B cell (primary cell): ENCODE measurements around the gene MEOX2.

Experiments
- EZH2 ChIP-seq: IDR thresholded peaks from 2 replicates; pipeline ENCODE4 v1.6.1; 2012; ENCODE audit warnings: borderline replicate concordance, low read depth, mild to moderate bottlenecking, moderate library complexity, low read length; ENCODE audit not compliant: insufficient read depth, poor library complexity, severe bottlenecking
- TF ChIP-seq, protein P1 (sequence below): fragments of 200-600 bp; IDR thresholded peaks from one replicate; pipeline ENCODE4 v1.8.0; 2022; ENCODE audit warnings: antibody characterized with exemption, mild to moderate bottlenecking

DNA sequence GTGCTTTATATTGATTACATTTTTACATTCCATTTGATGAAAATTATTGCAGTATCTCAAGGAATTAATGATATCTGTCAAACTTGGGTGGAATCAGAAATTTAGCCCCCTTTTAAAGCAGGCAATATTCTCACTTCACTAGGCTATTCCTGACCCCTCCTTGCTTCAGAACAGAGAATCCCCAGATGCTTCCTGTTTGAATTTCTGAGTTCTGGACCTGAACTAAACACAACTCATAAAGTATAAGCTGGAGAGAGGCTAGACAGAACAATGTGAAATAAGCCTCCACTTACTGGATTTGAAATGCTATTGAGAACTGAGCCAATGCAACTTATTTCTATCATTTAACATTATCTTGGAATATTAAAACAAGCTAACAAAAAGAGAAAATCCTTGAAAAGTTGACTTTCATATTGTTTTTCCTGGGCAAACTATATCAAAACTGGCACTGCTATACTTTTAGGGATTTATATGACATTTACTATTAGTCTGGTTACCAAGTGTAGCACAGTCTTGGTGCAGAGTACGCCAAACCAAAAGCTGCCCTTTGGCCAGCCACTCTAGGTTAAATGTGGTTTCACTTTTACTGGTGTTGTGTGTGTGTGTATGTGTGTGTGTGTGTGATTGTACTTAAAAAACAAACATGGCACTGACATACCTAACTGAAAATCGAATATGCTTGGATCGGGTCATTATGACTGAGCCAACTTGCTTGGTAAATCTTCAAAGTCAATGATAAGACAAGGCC is 105.7 kb downstream of the MEOX2 start:
- TF ChIP-seq EZH2 = no peak
- TF ChIP-seq, protein P1, sequence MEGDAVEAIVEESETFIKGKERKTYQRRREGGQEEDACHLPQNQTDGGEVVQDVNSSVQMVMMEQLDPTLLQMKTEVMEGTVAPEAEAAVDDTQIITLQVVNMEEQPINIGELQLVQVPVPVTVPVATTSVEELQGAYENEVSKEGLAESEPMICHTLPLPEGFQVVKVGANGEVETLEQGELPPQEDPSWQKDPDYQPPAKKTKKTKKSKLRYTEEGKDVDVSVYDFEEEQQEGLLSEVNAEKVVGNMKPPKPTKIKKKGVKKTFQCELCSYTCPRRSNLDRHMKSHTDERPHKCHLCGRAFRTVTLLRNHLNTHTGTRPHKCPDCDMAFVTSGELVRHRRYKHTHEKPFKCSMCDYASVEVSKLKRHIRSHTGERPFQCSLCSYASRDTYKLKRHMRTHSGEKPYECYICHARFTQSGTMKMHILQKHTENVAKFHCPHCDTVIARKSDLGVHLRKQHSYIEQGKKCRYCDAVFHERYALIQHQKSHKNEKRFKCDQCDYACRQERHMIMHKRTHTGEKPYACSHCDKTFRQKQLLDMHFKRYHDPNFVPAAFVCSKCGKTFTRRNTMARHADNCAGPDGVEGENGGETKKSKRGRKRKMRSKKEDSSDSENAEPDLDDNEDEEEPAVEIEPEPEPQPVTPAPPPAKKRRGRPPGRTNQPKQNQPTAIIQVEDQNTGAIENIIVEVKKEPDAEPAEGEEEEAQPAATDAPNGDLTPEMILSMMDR = no peak
